Upper lobe of left lung (tissue), 4 donors: Measurements from ENCODE around the gene GLO1.

Experiments used
- EP300 ChIP-seq, 4 donors: sonication (generic); formaldehyde crosslinking; IDR thresholded peaks; one replicate each; pipeline ENCODE4 v1.5.1; 2017; ENCODE audit warnings: antibody characterized with exemption in 4 of 4, control low read depth in 2 of 4
- POLR2A ChIP-seq, 4 donors: fragments of 450-650 bp; IDR thresholded peaks; one replicate each; pipeline ENCODE4 v1.5.1; 2016 to 2017; ENCODE audit warnings: antibody characterized with exemption in 4 of 4, mild to moderate bottlenecking in 2 of 4
- TF ChIP-seq, protein P1 (sequence below), 6 experiments: fragments of 450-650 bp in 4 of 6; fragments of 200-600 bp in 2 of 6; sonication (generic) in 2 of 6; IDR thresholded peaks; one replicate each; pipeline ENCODE4 v1.5.1; 2016 to 2019; ENCODE audit warnings: antibody characterized with exemption in 6 of 6

DNA sequence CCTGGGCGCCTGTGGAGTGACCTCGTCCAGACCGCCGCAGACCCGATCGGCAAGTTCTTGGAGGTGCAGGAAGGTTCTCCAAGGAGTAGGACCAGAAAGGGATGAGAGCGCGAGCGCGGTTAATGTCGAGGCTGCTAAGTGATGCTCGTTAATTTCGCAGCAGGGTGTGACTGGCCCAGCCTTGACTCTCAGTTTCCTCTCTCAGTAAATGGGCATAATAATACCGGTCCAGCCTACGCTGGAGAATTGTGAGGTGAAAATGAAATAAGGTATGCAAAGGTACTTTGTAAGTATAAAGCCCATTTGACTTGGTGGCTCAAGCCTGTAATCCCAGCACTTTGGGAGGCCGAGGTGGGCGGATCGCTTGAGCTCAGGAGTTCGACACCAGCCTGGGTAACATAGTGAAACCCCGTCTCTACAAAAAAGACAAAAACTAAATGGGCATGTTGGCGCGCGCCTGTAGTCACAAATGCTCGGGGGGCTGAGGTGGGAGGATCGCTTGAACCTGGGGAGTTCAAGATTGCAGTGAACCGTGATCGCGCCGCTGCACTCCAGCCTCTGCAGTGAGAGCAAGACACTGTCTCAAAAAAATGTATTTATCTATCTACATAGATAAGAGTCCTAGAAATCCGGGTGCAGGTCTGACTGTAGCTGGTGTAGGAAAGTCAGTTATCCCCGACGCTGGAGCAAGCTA is 62.6 kb downstream of the GLO1 start:
- TF ChIP-seq POLR2A (IDR thresholded peaks at IDR 0.05) (no peak), EP300 (IDR thresholded peaks at IDR 0.05) (no peak)
- TF ChIP-seq, protein P1, sequence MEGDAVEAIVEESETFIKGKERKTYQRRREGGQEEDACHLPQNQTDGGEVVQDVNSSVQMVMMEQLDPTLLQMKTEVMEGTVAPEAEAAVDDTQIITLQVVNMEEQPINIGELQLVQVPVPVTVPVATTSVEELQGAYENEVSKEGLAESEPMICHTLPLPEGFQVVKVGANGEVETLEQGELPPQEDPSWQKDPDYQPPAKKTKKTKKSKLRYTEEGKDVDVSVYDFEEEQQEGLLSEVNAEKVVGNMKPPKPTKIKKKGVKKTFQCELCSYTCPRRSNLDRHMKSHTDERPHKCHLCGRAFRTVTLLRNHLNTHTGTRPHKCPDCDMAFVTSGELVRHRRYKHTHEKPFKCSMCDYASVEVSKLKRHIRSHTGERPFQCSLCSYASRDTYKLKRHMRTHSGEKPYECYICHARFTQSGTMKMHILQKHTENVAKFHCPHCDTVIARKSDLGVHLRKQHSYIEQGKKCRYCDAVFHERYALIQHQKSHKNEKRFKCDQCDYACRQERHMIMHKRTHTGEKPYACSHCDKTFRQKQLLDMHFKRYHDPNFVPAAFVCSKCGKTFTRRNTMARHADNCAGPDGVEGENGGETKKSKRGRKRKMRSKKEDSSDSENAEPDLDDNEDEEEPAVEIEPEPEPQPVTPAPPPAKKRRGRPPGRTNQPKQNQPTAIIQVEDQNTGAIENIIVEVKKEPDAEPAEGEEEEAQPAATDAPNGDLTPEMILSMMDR (IDR thresholded peaks at IDR 0.05) = no peak
